Caco-2 (cell line): Measurements from ENCODE around the gene ASIC1. TPM values are rescaled to one million over a fixed set of nuclear protein-coding genes. Genes with fewer than 3 reads are reported as not detected.

Source experiments
- BruUV-seq: library from RNA; stranded (reverse); fragments of 400-500 nt; replicated peaks from 2 replicates; lab custom pipeline; 2021; lab: Mats Ljungman, UMichigan
- CTCF ChIA-PET: fragments of 300-600 bp; sonication (Branson Sonifier 250); formaldehyde crosslinking; loops from one replicate; lab custom pipeline; 2022; ENCODE audit warnings: antibody characterized with exemption; lab: Charles Lee
- POLR2A ChIA-PET: fragments of 300-600 bp; sonication (Branson Sonifier 250); formaldehyde crosslinking; loops from one replicate; lab custom pipeline; 2022; ENCODE audit warnings: antibody characterized with exemption; lab: Charles Lee
- DNase-seq, 2 experiments: peaks; one replicate each; pipeline versions ENCODE4 v3.0.0 to v3.0.0-alpha.2; 2020 to 2022
- H3K27me3 ChIP-seq: replicated peaks from 2 replicates; pipeline ENCODE4 v1.6.0; 2011; ENCODE audit warnings: low read length; ENCODE audit not compliant: control insufficient read depth, insufficient read depth
- H3K36me3 ChIP-seq: 2 replicates; pipeline ENCODE4 v1.5.1; 2011; ENCODE audit warnings: low read length; ENCODE audit not compliant: control insufficient read depth, insufficient read depth
- H3K4me1 ChIP-seq: fragments of 250-450 bp; sonication (Bioruptor Pico); 2 replicates; pipeline ENCODE4 v1.5.1; 2020; ENCODE audit warnings: mild to moderate bottlenecking
- H3K4me3 ChIP-seq: 2 replicates; pipeline ENCODE4 v1.5.1; 2011; ENCODE audit warnings: low read depth, mild to moderate bottlenecking, control low read depth, low read length
- H3K9me3 ChIP-seq: fragments of 250-450 bp; sonication (Bioruptor Pico); 2 replicates; pipeline ENCODE4 v1.5.1; 2020; ENCODE audit warnings: mild to moderate bottlenecking, moderate library complexity
- H3K27ac Mint-ChIP-seq: one replicate; pipeline ENCODE4 v1.8.0; 2022; ENCODE audit warnings: mixed read lengths; ENCODE audit not compliant: unreplicated experiment
- H3K27me3 Mint-ChIP-seq: one replicate; pipeline ENCODE4 v1.8.0; 2022; ENCODE audit warnings: mixed read lengths; ENCODE audit not compliant: insufficient read depth, unreplicated experiment
- H3K36me3 Mint-ChIP-seq: one replicate; pipeline ENCODE4 v1.8.0; 2022; ENCODE audit warnings: mild to moderate bottlenecking, mixed read lengths; ENCODE audit not compliant: insufficient read depth, unreplicated experiment
- H3K4me1 Mint-ChIP-seq: one replicate; pipeline ENCODE4 v1.8.0; 2022; ENCODE audit warnings: low read depth, mixed read lengths; ENCODE audit not compliant: unreplicated experiment
- H3K4me3 Mint-ChIP-seq: one replicate; pipeline ENCODE4 v1.8.0; 2022; ENCODE audit warnings: mild to moderate bottlenecking, moderate library complexity, mixed read lengths; ENCODE audit not compliant: unreplicated experiment
- H3K9me3 Mint-ChIP-seq: one replicate; pipeline ENCODE4 v1.8.0; 2022; ENCODE audit warnings: mixed read lengths; ENCODE audit not compliant: unreplicated experiment
- intact Hi-C: fragments of 100-400 bp; cut with micrococcal nuclease; formaldehyde crosslinking; loops from one replicate; pipeline ENCODE4 v1.10.0; 2022; ENCODE audit not compliant: unreplicated experiment
- total RNA-seq: library from RNA; stranded (reverse); gene quantifications from 2 replicates; pipeline ENCODE4 v1.2.3, GENCODE V29; 2022
- TF ChIP-seq, protein P1 (sequence below), 2 experiments: fragments of 200-600 bp in 1 of 2; IDR thresholded peaks; 1 replicate in 1 of 2; 2 replicates in 1 of 2; pipeline versions ENCODE4 v1.5.1 to v1.8.0; 2011 to 2022; ENCODE audit warnings: antibody characterized with exemption in 1 of 2, control low read depth in 1 of 2, inconsistent platforms in 1 of 2, low read depth in 1 of 2, low read length in 1 of 2, mild to moderate bottlenecking in 1 of 2, moderate library complexity in 1 of 2; ENCODE audit not compliant: insufficient read depth in 1 of 2, severe bottlenecking in 1 of 2, unreplicated experiment in 1 of 2

ASIC1 gene
- total RNA-seq, 1 experiment from 2014 or later, result 17.8 TPM

DNA sequence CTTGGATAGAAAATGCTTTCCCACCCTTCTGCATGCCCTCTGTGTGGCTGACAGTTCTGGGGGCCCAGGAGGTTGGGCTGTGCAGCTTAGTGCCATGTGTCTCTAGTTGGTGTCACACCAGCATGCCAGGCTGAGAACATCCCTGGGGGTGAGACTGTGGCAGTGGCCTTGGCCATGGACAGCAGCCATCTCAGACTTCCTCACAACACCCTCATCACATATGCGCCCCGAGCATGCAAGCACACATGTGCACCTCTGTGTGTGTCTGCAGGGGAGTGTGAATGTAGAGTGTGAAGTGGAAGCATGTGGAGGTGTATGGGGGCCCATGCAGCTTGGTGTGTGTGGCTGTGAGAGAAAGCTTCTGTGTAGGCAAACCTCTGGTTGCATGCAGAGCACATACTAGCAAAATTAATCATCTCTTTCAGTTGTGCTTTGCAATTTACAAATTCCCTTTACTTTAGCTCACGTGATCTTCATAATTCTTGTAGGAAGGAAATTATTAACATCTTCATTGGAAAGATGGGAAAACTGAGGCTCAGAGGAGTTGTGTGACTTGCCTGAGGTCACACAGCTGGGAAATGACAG lies 8.4 kb downstream of the ASIC1 start:
- H3K27me3 ChIP-seq, result no peaks in the 10 kb centered on the region
- ChIA-PET CTCF (interaction anchor here (0.6 to 3.2 kb wide), 6 partner anchors 10 to 199 kb away, joined by 3 to 17 read pairs (median 4); no protein-coding TSS in a partner anchor), POLR2A (interaction anchor here (0.9 kb wide), 1 partner anchor 8 kb away, joined by 3 read pairs; no protein-coding TSS in a partner anchor)
- intact Hi-C loops, result no loop called here
- Mint-ChIP-seq H3K36me3 (no peaks in the 10 kb centered on the region), H3K27me3 (no peaks in the 10 kb centered on the region), H3K4me3 (no peak overlapping the region), H3K4me1 (peaks cover 10% of the 10 kb centered on the region), H3K9me3 (no peaks in the 10 kb centered on the region), H3K27ac (no peak overlapping the region)
- 0 out of 2 replicates have a peak, but pooled peaks cover 7% of the 10 kb centered on the region for H3K4me1 ChIP-seq
- DNase-seq, result no peak
- no peaks in the 10 kb centered on the region for H3K36me3 ChIP-seq
- H3K4me3 ChIP-seq, result no peak overlapping the region
- TF ChIP-seq, protein P1, sequence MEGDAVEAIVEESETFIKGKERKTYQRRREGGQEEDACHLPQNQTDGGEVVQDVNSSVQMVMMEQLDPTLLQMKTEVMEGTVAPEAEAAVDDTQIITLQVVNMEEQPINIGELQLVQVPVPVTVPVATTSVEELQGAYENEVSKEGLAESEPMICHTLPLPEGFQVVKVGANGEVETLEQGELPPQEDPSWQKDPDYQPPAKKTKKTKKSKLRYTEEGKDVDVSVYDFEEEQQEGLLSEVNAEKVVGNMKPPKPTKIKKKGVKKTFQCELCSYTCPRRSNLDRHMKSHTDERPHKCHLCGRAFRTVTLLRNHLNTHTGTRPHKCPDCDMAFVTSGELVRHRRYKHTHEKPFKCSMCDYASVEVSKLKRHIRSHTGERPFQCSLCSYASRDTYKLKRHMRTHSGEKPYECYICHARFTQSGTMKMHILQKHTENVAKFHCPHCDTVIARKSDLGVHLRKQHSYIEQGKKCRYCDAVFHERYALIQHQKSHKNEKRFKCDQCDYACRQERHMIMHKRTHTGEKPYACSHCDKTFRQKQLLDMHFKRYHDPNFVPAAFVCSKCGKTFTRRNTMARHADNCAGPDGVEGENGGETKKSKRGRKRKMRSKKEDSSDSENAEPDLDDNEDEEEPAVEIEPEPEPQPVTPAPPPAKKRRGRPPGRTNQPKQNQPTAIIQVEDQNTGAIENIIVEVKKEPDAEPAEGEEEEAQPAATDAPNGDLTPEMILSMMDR (IDR thresholded peaks at IDR 0.05; ENCODE audit: insufficient read depth in 1 of 2, low read depth in 1 of 2, low read length in 1 of 2, severe bottlenecking in 1 of 2, unreplicated experiment in 1 of 2), result no peak
- no TSS peak for BruUV-seq
- H3K9me3 ChIP-seq, result no peaks in the 10 kb centered on the region

DNA sequence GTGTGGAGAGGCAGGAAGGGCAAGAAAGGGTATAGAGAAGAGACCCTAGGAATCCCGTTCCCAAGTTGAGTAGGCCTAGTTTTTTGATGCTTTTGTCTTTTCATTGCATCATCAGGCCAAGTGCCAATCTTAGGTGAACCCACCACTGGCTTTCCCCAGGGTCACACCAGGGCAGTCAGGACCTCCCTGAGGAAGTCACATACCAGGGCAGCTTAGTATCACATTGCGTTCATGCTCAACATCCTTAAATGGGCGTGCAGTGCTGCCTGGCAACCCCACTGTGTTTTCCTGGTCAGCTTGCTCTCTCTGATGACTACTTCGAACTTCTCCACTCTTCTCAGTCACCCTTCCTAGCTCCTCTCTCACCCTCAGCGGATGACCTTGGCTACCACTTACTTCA lies 9.0 kb downstream of the ASIC1 start:
- intact Hi-C loops, result no loop called here

DNA sequence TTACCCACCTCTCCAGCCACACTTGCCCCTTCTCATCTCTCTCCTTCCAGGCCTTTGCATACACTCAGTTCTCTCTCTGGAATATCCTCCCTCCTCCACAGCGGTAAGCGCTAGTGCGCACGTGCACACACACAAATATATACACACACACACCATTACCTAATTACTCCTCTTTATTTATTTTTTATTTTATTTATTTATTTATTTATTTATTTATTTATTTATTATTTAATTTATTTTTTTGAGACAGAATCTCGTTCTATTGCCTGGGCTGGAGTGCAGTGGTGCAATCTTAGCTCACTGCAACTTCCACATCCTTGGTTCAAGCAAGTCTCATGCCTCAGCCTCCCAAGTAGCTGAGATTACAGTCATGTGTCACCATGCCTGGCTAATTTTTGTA lies 11.7 kb downstream of the ASIC1 start:
- no peak overlapping the region for H3K27ac Mint-ChIP-seq
- no peak overlapping the region for H3K4me3 Mint-ChIP-seq
- H3K4me3 ChIP-seq, result no peak overlapping the region
- no peak for DNase-seq
- TF ChIP-seq, protein P1 (IDR thresholded peaks at IDR 0.05; ENCODE audit: insufficient read depth in 1 of 2, low read depth in 1 of 2, low read length in 1 of 2, severe bottlenecking in 1 of 2, unreplicated experiment in 1 of 2), result no peak
- H3K27me3 ChIP-seq, result no peaks in the 10 kb centered on the region
- H3K9me3 ChIP-seq, result no peaks in the 10 kb centered on the region
- no peaks in the 10 kb centered on the region for H3K36me3 Mint-ChIP-seq
- CTCF ChIA-PET, result interaction anchor here (0.5 to 3.3 kb wide), 7 partner anchors 13 to 1217 kb away, joined by 3 to 93 read pairs (median 5); partner anchors contain the start of gene DDX23
- BruUV-seq, result no TSS peak
- H3K27me3 Mint-ChIP-seq, result no peaks in the 10 kb centered on the region
- POLR2A ChIA-PET, result no interaction called here
- H3K4me1 ChIP-seq, result 0 out of 2 replicates have a peak, but pooled peaks cover 8% of the 10 kb centered on the region
- no peaks in the 10 kb centered on the region for H3K36me3 ChIP-seq
- H3K4me1 Mint-ChIP-seq, result peaks cover 12% of the 10 kb centered on the region
- H3K9me3 Mint-ChIP-seq, result no peaks in the 10 kb centered on the region
- intact Hi-C loops, result no loop called here

More for the DNA sequence above, 9.0 kb downstream of the ASIC1 start:
- no peak overlapping the region for H3K27ac Mint-ChIP-seq
- DNase-seq, result peak; percentile 63 to 69
- 0 out of 2 replicates have a peak, but pooled peaks cover 8% of the 10 kb centered on the region for H3K4me1 ChIP-seq
- POLR2A ChIA-PET, result interaction anchor here (0.9 kb wide), 1 partner anchor 9 kb away, joined by 3 read pairs; no protein-coding TSS in a partner anchor
- H3K4me1 Mint-ChIP-seq, result peaks cover 12% of the 10 kb centered on the region
- no peaks in the 10 kb centered on the region for H3K27me3 Mint-ChIP-seq
- H3K4me3 Mint-ChIP-seq, result no peak overlapping the region
- H3K27me3 ChIP-seq, result no peaks in the 10 kb centered on the region
- H3K36me3 Mint-ChIP-seq, result no peaks in the 10 kb centered on the region
- CTCF ChIA-PET, result interaction anchor here (0.7 to 3.2 kb wide), 4 partner anchors 10 to 199 kb away, joined by 3 to 17 read pairs (median 4); no protein-coding TSS in a partner anchor
- H3K4me3 ChIP-seq, result no peak overlapping the region
- TF ChIP-seq, protein P1 (IDR thresholded peaks at IDR 0.05; ENCODE audit: insufficient read depth in 1 of 2, low read depth in 1 of 2, low read length in 1 of 2, severe bottlenecking in 1 of 2, unreplicated experiment in 1 of 2), result no peak
- no peaks in the 10 kb centered on the region for H3K9me3 Mint-ChIP-seq
- no TSS peak for BruUV-seq
- H3K9me3 ChIP-seq, result no peaks in the 10 kb centered on the region
- no peaks in the 10 kb centered on the region for H3K36me3 ChIP-seq
